Cardiac muscle cell (in vitro differentiated cells and primary cell): ENCODE results near the gene VPS51. TPM values are rescaled to one million over a fixed set of nuclear protein-coding genes. Genes with fewer than 3 reads are reported as not detected.

ENCODE experiments used
- DNase-seq, 2 donors: peaks; one replicate each; pipeline versions ENCODE4 v3.0.0 to v3.0.0-alpha.2; 2010 to 2017; ENCODE audit warnings: low read depth in 1 of 2, low spot score in 1 of 2
- H3K27ac ChIP-seq: fragments of 200-600 bp; sonication (generic); 2 replicates; pipeline ENCODE4 v1.5.1; 2016
- H3K27me3 ChIP-seq: fragments of 200-600 bp; sonication (generic); 2 replicates; pipeline ENCODE4 v1.6.0; 2016; ENCODE audit warnings: control low read depth
- H3K36me3 ChIP-seq: fragments of 200-600 bp; sonication (generic); 2 replicates; pipeline ENCODE4 v1.5.1; 2016; ENCODE audit warnings: control low read depth
- H3K4me1 ChIP-seq: fragments of 200-600 bp; sonication (generic); 2 replicates; pipeline ENCODE4 v1.8.1; 2017; ENCODE audit warnings: low read depth, mild to moderate bottlenecking, mixed run types
- H3K4me3 ChIP-seq: fragments of 200-600 bp; sonication (generic); 2 replicates; pipeline ENCODE4 v1.5.1; 2016; ENCODE audit warnings: mild to moderate bottlenecking
- H3K9me3 ChIP-seq: fragments of 200-600 bp; sonication (generic); 2 replicates; pipeline ENCODE4 v1.5.1; 2017; ENCODE audit warnings: low read depth, mild to moderate bottlenecking, control low read depth
- CTCF ChIP-seq: IDR thresholded peaks from 2 replicates; pipeline ENCODE4 v1.5.1; 2012; ENCODE audit warnings: low read depth, mild to moderate bottlenecking, low read length
- polyA plus RNA-seq: library from polyadenylated mRNA; unstranded; fragments of >200 nt; fragmentation: Nextera tagmentation; extraction: Ambion mirVana; gene quantifications from 2 replicates; pipeline ENCODE4 v1.2.1, GENCODE V29; 2016
- total RNA-seq: library from RNA; depleted of rRNA; stranded (reverse); fragments of >200 nt; gene quantifications from 2 replicates; pipeline ENCODE4 v1.2.3, GENCODE V29; 2016

The VPS51 gene
- total and polyA plus RNA-seq, 2 experiments from 2014 or later: 77.9 to 755 TPM

- H3K4me3 ChIP-seq: peak within 1 kb of the TSS; percentile 89
- TF ChIP-seq CTCF: no peak
- peaks cover 13% of the 10 kb centered on the region for H3K4me1 ChIP-seq
- H3K9me3 ChIP-seq: no peaks in the 10 kb centered on the region
- peak; percentile 92 to 99 for DNase-seq
- H3K27ac ChIP-seq: peak within 1 kb of the TSS; percentile 71
- no peaks in the 10 kb centered on the region for H3K36me3 ChIP-seq
- H3K27me3 ChIP-seq: no peaks in the 10 kb centered on the region
These were observed 15.9 kb downstream of the VPS51 start, which contains the start of gene TM7SF2 for GRCh38 chr11:65111744-65112545. Gene TM7SF2 (plus strand): TSS chr11:65111872. CDS start chr11:65112016, 144 bp downstream.

DNA sequence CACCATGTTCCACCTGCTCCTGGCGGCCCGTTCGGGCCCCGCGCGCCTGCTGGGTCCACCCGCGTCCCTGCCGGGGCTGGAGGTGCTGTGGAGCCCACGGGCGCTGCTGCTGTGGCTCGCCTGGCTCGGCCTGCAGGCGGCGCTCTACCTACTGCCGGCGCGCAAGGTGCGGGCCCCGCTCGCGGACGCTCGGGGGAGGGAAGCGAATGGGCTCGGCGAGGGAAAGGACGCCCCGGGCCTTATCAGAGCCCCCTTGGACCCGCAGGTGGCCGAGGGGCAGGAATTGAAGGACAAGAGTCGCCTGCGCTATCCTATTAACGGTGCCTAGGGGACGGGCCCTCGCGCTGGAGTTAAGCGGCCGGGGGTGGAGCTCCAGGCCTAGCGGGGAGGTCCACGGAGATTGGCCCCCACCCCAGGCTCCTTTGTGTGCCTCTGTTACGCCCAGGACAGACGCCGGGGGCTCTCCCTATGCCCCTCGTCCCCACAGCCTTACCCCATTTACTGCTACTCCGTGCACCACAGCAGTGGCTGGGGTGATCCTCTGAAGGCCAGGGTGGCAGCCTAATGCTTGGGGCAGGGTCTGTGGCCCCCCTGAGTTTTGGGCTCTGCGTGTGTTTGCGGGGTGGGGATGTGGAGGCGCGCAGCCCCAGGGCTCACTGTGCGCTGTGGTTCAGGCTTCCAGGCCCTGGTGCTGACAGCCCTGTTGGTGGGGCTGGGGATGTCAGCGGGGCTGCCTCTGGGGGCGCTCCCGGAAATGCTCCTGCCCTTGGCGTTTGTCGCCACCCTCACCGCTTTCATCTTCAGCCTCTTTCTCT is 16.7 kb downstream of the VPS51 start:
- Histone ChIP-seq H3K36me3 (no peaks in the 10 kb centered on the region), H3K27me3 (no peaks in the 10 kb centered on the region), H3K27ac (peak overlapping the region; percentile 71), H3K9me3 (no peaks in the 10 kb centered on the region), H3K4me1 (peaks cover 13% of the 10 kb centered on the region), H3K4me3 (peak overlapping the region; percentile 89)
- TF ChIP-seq CTCF: peak; percentile 78
- DNase-seq: peak in 1 of 2 donors; percentile 73

- no peaks in the 10 kb centered on the region for H3K36me3 ChIP-seq
- no peaks in the 10 kb centered on the region for H3K9me3 ChIP-seq
- peak overlapping the region; percentile 89 for H3K4me3 ChIP-seq
- H3K27ac ChIP-seq: peak overlapping the region; percentile 71
- no peak for TF ChIP-seq CTCF
- H3K27me3 ChIP-seq: no peaks in the 10 kb centered on the region
- H3K4me1 ChIP-seq: peaks cover 13% of the 10 kb centered on the region
- no peak for DNase-seq
These were observed 17.3 kb downstream of the VPS51 start for GRCh38 chr11:65113361-65113756.

- Histone ChIP-seq H3K4me3 (no peak overlapping the region), H3K36me3 (no peaks in the 10 kb centered on the region), H3K4me1 (peaks cover 13% of the 10 kb centered on the region), H3K27me3 (no peaks in the 10 kb centered on the region), H3K27ac (no peak overlapping the region), H3K9me3 (no peaks in the 10 kb centered on the region)
- no peak for DNase-seq
- no peak for TF ChIP-seq CTCF
These were observed 17.8 kb downstream of the VPS51 start for GRCh38 chr11:65113839-65114238.

- H3K4me1 ChIP-seq: peaks cover 13% of the 10 kb centered on the region
- H3K4me3 ChIP-seq: no peak overlapping the region
These were observed 18.6 kb downstream of the VPS51 start for GRCh38 chr11:65114538-65115171.

More at GRCh38 chr11:65114538-65115171, 18.6 kb downstream of the VPS51 start:
- no peak for TF ChIP-seq CTCF
- Histone ChIP-seq H3K9me3 (no peaks in the 10 kb centered on the region), H3K36me3 (peaks cover under 1% of the 10 kb centered on the region), H3K27me3 (no peaks in the 10 kb centered on the region), H3K27ac (no peak overlapping the region)
- DNase-seq: no peak
